SK-N-SH (cell line): ENCODE measurements around the gene ACAP3. TPM values are rescaled to one million over a fixed set of nuclear protein-coding genes. Genes with fewer than 3 reads are reported as not detected.

Experiments used
- CTCF ChIA-PET: fragments of 300-600, 350-600 bp; formaldehyde crosslinking; extraction: SDS; loops from one replicate; lab custom pipeline; 2021; lab: Yijun Ruan, JAX
- POLR2A ChIA-PET: fragments of 350-600 bp; sonication (Branson Sonifier 250); formaldehyde crosslinking; extraction: SDS; loops from one replicate; lab custom pipeline; 2020; ENCODE audit warnings: antibody characterized with exemption, inconsistent platforms; lab: Yijun Ruan, JAX
- DNase-seq: peaks from one replicate; pipeline ENCODE4 v3.0.0; 2012
- H2AFZ ChIP-seq: fragments of 200-600 bp; sonication (generic); 2 replicates; pipeline ENCODE4 v1.8.1; 2016; ENCODE audit warnings: antibody characterized with exemption, mild to moderate bottlenecking, low read depth
- H3F3A ChIP-seq: fragments of 200-600 bp; sonication (generic); replicated peaks from 2 replicates; pipeline ENCODE3; 2016; ENCODE audit warnings: antibody characterized with exemption, mild to moderate bottlenecking; ENCODE audit not compliant: insufficient read depth
- H3K27ac ChIP-seq, 2 experiments: fragments of 200-500 bp in 1 of 2; fragments of 200-600 bp in 1 of 2; sonication (Bioruptor generic) in 1 of 2; sonication (generic), shearing (Covaris generic) in 1 of 2; 2 replicates each; pipeline versions ENCODE4 v1.5.1 to v1.6.1; 2014 to 2016; ENCODE audit warnings: low read depth in 2 of 2, inconsistent platforms in 1 of 2, low read length in 1 of 2, mild to moderate bottlenecking in 1 of 2, mixed read lengths in 1 of 2
- H3K27me3 ChIP-seq: fragments of 200-600 bp; sonication (generic), shearing (Covaris generic); 2 replicates; pipeline ENCODE4 v1.6.1; 2016; ENCODE audit warnings: mixed run types; ENCODE audit not compliant: insufficient read depth
- H3K36me3 ChIP-seq, 2 experiments: fragments of 200-500 bp in 1 of 2; fragments of 200-600 bp in 1 of 2; sonication (Bioruptor generic) in 1 of 2; sonication (generic) in 1 of 2; replicated peaks in 1 of 2; 2 replicates each; pipeline versions ENCODE3 to v1.5.1; 2014 to 2016; ENCODE audit warnings: low read length in 1 of 2, mild to moderate bottlenecking in 1 of 2; ENCODE audit not compliant: insufficient read depth in 2 of 2, control insufficient read depth in 1 of 2
- H3K4me1 ChIP-seq, 2 experiments: fragments of 200-500 bp in 1 of 2; fragments of 200-600 bp in 1 of 2; sonication (Bioruptor generic) in 1 of 2; sonication (generic), shearing (Covaris generic) in 1 of 2; 2 replicates each; pipeline versions ENCODE4 v1.5.1 to v1.6.1; 2014 to 2016; ENCODE audit warnings: low read depth in 1 of 2, low read length in 1 of 2, mixed run types in 1 of 2; ENCODE audit not compliant: insufficient read depth in 2 of 2, control insufficient read depth in 1 of 2
- H3K4me2 ChIP-seq: fragments of 200-600 bp; sonication (generic), shearing (Covaris generic); 2 replicates; pipeline ENCODE4 v1.6.1; 2017; ENCODE audit warnings: mixed run types
- H3K4me3 ChIP-seq, 2 experiments: fragments of 200-500 bp in 1 of 2; fragments of 200-600 bp in 1 of 2; sonication (Bioruptor generic) in 1 of 2; sonication (generic), shearing (Covaris generic) in 1 of 2; 2 replicates each; pipeline versions ENCODE4 v1.5.1 to v1.8.1; 2014 to 2016; ENCODE audit warnings: low read depth in 2 of 2, inconsistent platforms in 1 of 2, low read length in 1 of 2, mild to moderate bottlenecking in 1 of 2, mixed read lengths in 1 of 2, moderate library complexity in 1 of 2
- H3K79me2 ChIP-seq: fragments of 200-600 bp; sonication (generic); 2 replicates; pipeline ENCODE4 v1.8.1; 2017; ENCODE audit warnings: mild to moderate bottlenecking; ENCODE audit not compliant: insufficient read depth
- H3K9ac ChIP-seq: fragments of 200-600 bp; sonication (generic); 2 replicates; pipeline ENCODE4 v1.6.1; 2017; ENCODE audit warnings: mixed run types
- H3K9me2 ChIP-seq: fragments of 200-600 bp; sonication (generic); 2 replicates; pipeline ENCODE4 v1.6.1; 2017; ENCODE audit warnings: mixed run types
- H3K9me3 ChIP-seq: fragments of 200-600 bp; sonication (generic); 2 replicates; pipeline ENCODE4 v1.6.1; 2017; ENCODE audit warnings: mixed run types, mild to moderate bottlenecking, moderate library complexity
- H4K20me1 ChIP-seq: fragments of 200-600 bp; sonication (generic); 2 replicates; pipeline ENCODE4 v1.6.1; 2017; ENCODE audit warnings: mild to moderate bottlenecking, mixed run types; ENCODE audit not compliant: insufficient read depth
- MXI1 ChIP-seq: IDR thresholded peaks from 2 replicates; pipeline ENCODE4 v1.6.1; 2012; ENCODE audit warnings: mild to moderate bottlenecking, low read depth, low read length, improper control_type of control experiment
- RAD21 ChIP-seq: IDR thresholded peaks from 2 replicates; pipeline ENCODE4 v1.6.1; 2012; ENCODE audit warnings: mild to moderate bottlenecking, low read length
- WGBS: methylation state at CpG from one replicate; pipeline ENCODE4 v1.1.6; 2017; ENCODE audit warnings: low lambda C conversion rate; 5-methylcytosine and 5-hydroxymethylcytosine counted together
- polyA plus RNA-seq, 3 experiments: library from polyadenylated mRNA; depleted of rRNA; stranded (reverse); fragments of >200 nt; gene quantifications; 2 replicates each; pipeline ENCODE4 v1.2.3, GENCODE V29; 2012

The ACAP3 gene
- polyA plus RNA-seq, 1 of the 3 experiments (the other 2 are of a cell fraction) = 51.7 TPM

GRCh38 chr1:1320666-1321448, 13.1 kb upstream of the ACAP3 start:
- Histone ChIP-seq H4K20me1 (peaks cover 55% of the 10 kb centered on the region), H3K4me3 (no peak overlapping the region), H3K9me3 (no peaks in the 10 kb centered on the region), H3F3A (peaks cover 14% of the 10 kb centered on the region), H3K9ac (no peak overlapping the region), H3K27ac (no peak overlapping the region), H3K4me1 (peaks cover 4 to 20% of the 10 kb centered on the region in 2 experiments; a peak in 2 of 4 replicates), H3K79me2 (peaks cover 84% of the 10 kb centered on the region), H2AFZ (no peak overlapping the region), H3K9me2 (no peaks in the 10 kb centered on the region), H3K27me3 (no peaks in the 10 kb centered on the region), H3K4me2 (no peak overlapping the region), H3K36me3 (peaks cover 12 to 30% of the 10 kb centered on the region in 2 experiments)
- POLR2A ChIA-PET = no interaction called here
- no CpG with 5 or more reads among the region's 23 CpGs for WGBS
- no peak for DNase-seq
- CTCF ChIA-PET = interaction anchor here (1.3 to 1.8 kb wide), 3 partner anchors 16 to 29 kb away, joined by 3 to 5 read pairs (median 4); no protein-coding TSS in a partner anchor
- no peak for TF ChIP-seq MXI1

DNA sequence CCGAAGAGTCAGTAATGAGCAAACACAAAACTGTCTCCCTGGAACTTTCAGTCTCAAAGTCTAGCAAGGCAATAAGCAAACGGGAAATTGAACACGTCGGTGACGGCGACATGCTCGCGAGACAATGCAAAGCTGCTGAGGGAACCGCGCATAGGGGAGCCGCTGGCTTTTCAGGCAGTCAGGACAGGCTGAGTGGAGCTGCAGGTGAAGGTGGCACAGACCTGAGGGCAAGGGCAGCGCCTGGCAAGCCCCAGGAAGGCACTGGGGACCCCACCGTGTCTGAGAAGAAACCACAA, 11.9 kb upstream of the ACAP3 start:
- H3K4me3 ChIP-seq = no peak overlapping the region
- no peaks in the 10 kb centered on the region for H3K27me3 ChIP-seq
- ChIA-PET CTCF (interaction anchor here (1.3 to 1.8 kb wide), 2 partner anchors 8 to 28 kb away, joined by 3 to 5 read pairs; no protein-coding TSS in a partner anchor), POLR2A (no interaction called here)
- peaks cover 12 to 38% of the 10 kb centered on the region in 2 experiments for H3K36me3 ChIP-seq
- no peak overlapping the region for H2AFZ ChIP-seq
- no peaks in the 10 kb centered on the region for H3K9me3 ChIP-seq
- H3K9me2 ChIP-seq = no peaks in the 10 kb centered on the region
- H4K20me1 ChIP-seq = peaks cover 55% of the 10 kb centered on the region
- DNase-seq = no peak
- TF ChIP-seq RAD21 = no peak
- H3K4me1 ChIP-seq = peaks cover 4 to 13% of the 10 kb centered on the region in 2 experiments; a peak in 2 of 4 replicates
- H3K79me2 ChIP-seq = peaks cover 81% of the 10 kb centered on the region
- H3K27ac ChIP-seq = no peak overlapping the region
- no peak overlapping the region for H3K4me2 ChIP-seq
- no peak overlapping the region for H3K9ac ChIP-seq
- H3F3A ChIP-seq = peaks cover 14% of the 10 kb centered on the region
- WGBS = 96% methylated on average over 12 of the region's 13 CpGs

DNA sequence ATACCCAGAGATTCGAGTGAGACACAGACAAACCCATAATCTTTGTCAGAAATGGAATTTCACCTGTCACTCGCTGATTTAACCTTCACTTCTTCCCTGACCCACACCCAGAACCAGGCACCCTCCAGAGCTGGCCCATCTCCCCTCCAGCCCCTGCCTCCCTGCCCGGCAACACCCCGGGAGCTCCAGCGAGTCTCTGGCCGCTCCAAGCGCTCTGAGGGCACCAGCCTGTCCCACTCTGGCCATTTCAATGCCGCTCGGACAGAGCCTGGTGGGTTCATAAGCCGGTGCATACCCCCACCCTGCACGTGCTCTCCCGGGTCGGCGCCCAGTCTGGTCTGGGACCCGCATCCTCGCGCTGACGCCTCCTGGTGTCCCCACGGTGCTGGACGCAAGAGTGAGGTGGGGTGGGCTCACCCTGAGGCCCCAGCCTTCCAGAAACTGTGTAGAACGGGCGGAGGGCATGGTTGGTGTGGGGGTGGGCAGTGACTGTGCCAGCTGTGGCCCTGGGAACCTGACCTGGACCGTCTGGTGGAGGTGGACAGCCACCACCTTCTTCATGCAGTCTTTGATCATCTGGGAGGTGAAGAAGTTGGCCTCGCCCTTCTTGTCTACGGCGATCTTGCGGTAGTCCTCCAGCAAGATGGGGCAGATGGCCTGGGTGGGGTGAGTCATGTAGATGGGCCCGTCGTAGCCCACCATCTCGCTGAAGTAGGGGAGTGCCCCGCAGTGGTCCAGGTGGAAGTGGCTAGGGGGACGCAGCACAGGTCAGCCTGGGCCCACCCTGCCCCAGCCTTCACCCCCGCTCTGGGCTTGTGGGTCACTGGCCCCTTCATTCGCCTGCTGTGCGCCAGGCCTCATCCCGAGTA, 11.3 kb upstream of the ACAP3 start:
- H3K4me1 ChIP-seq = peaks cover 4 to 13% of the 10 kb centered on the region in 2 experiments; a peak in 2 of 4 replicates
- peak overlapping the region; percentile 10; the same call in 1 of the 2 replicates for H3K9ac ChIP-seq
- POLR2A ChIA-PET = no interaction called here
- CTCF ChIA-PET = interaction anchor here (1.0 to 1.3 kb wide), 2 partner anchors 7 to 9 kb away, joined by 3 read pairs; no protein-coding TSS in a partner anchor
- no peaks in the 10 kb centered on the region for H3K9me2 ChIP-seq
- peaks cover 55% of the 10 kb centered on the region for H4K20me1 ChIP-seq
- peaks cover 77% of the 10 kb centered on the region for H3K79me2 ChIP-seq
- no peak for DNase-seq
- H2AFZ ChIP-seq = no peak overlapping the region
- no peak overlapping the region for H3K4me3 ChIP-seq
- peak overlapping the region in 1 of 2 experiments; percentile 86; a peak in 2 of 4 replicates for H3K27ac ChIP-seq
- H3K27me3 ChIP-seq = no peaks in the 10 kb centered on the region
- H3K36me3 ChIP-seq = peaks cover 12 to 44% of the 10 kb centered on the region in 2 experiments
- no peaks in the 10 kb centered on the region for H3K9me3 ChIP-seq
- TF ChIP-seq RAD21 = no peak
- H3K4me2 ChIP-seq = peak overlapping the region; percentile 44; the same call in 1 of the 2 replicates
- H3F3A ChIP-seq = peaks cover 14% of the 10 kb centered on the region
- WGBS = 89% methylated on average over 20 of the region's 36 CpGs
